HEK293T (cell line): ENCODE results near the gene KCNQ2.

Source experiments
- CTCF ChIA-PET: fragments of 350-600 bp; formaldehyde crosslinking; extraction: SDS; loops from one replicate; lab custom pipeline; 2021; ENCODE audit warnings: antibody characterized with exemption, inconsistent platforms; lab: Yijun Ruan, JAX
- POLR2A ChIA-PET: fragments of 350-600 bp; formaldehyde crosslinking; extraction: SDS; loops from one replicate; lab custom pipeline; 2020; ENCODE audit warnings: antibody characterized with exemption, inconsistent platforms; lab: Yijun Ruan, JAX
- DNase-seq: peaks from one replicate; pipeline ENCODE4 v3.0.0; 2012; ENCODE audit warnings: mixed read lengths; ENCODE audit errors: extremely low spot score
- ARNT ChIP-seq: fragments of 450-650 bp; IDR thresholded peaks from 2 replicates; pipeline ENCODE4 v1.6.1; 2017; ENCODE audit warnings: mild to moderate bottlenecking
- BHLHE40 ChIP-seq: fragments of 450-650 bp; IDR thresholded peaks from 2 replicates; pipeline ENCODE4 v1.6.1; 2016; ENCODE audit warnings: mild to moderate bottlenecking, moderate library complexity, borderline replicate concordance
- CTBP1 ChIP-seq: fragments of 450-650 bp; IDR thresholded peaks from 2 replicates; pipeline ENCODE4 v1.6.1; 2016; ENCODE audit warnings: borderline replicate concordance
- ELF4 ChIP-seq: fragments of 450-650 bp; IDR thresholded peaks from 2 replicates; pipeline ENCODE4 v1.6.1; 2017; ENCODE audit warnings: antibody characterized with exemption
- FOXA1 ChIP-seq: fragments of 450-650 bp; IDR thresholded peaks from 2 replicates; pipeline ENCODE4 v1.6.1; 2016; ENCODE audit warnings: mild to moderate bottlenecking
- FOXK2 ChIP-seq: fragments of 450-650 bp; IDR thresholded peaks from 2 replicates; pipeline ENCODE4 v1.6.1; 2016; ENCODE audit warnings: mild to moderate bottlenecking
- FOXM1 ChIP-seq: fragments of 450-650 bp; IDR thresholded peaks from 2 replicates; pipeline ENCODE4 v1.6.1; 2017; ENCODE audit warnings: mild to moderate bottlenecking, borderline replicate concordance
- HDGF ChIP-seq: fragments of 450-650 bp; IDR thresholded peaks from 2 replicates; pipeline ENCODE4 v1.6.1; 2017; ENCODE audit warnings: antibody characterized with exemption, borderline replicate concordance
- L3MBTL2 ChIP-seq: fragments of 450-650 bp; conservative IDR thresholded peaks from 2 replicates; pipeline ENCODE4 v1.6.1; 2016; ENCODE audit warnings: mild to moderate bottlenecking
- LEF1 ChIP-seq: fragments of 450-650 bp; IDR thresholded peaks from 2 replicates; pipeline ENCODE4 v1.6.1; 2017; ENCODE audit warnings: mild to moderate bottlenecking, borderline replicate concordance
- NFRKB ChIP-seq: fragments of 450-650 bp; IDR thresholded peaks from 2 replicates; pipeline ENCODE4 v1.6.1; 2016; ENCODE audit warnings: mild to moderate bottlenecking, moderate library complexity
- SP1 ChIP-seq: fragments of 450-650 bp; IDR thresholded peaks from 2 replicates; pipeline ENCODE4 v1.6.1; 2017
- SUZ12 ChIP-seq: fragments of 450-650 bp; IDR thresholded peaks from 2 replicates; pipeline ENCODE4 v1.6.1; 2016; ENCODE audit warnings: mild to moderate bottlenecking
- TARDBP ChIP-seq: fragments of 450-650 bp; IDR thresholded peaks from 2 replicates; pipeline ENCODE4 v1.6.1; 2016
- ZNF384 ChIP-seq: fragments of 450-650 bp; IDR thresholded peaks from 2 replicates; pipeline ENCODE4 v1.6.1; 2016
- TF ChIP-seq, protein P1 (sequence below): fragments of 450-650 bp; IDR thresholded peaks from 2 replicates; pipeline ENCODE4 v1.6.1; 2016

Gene KCNQ2

DNA sequence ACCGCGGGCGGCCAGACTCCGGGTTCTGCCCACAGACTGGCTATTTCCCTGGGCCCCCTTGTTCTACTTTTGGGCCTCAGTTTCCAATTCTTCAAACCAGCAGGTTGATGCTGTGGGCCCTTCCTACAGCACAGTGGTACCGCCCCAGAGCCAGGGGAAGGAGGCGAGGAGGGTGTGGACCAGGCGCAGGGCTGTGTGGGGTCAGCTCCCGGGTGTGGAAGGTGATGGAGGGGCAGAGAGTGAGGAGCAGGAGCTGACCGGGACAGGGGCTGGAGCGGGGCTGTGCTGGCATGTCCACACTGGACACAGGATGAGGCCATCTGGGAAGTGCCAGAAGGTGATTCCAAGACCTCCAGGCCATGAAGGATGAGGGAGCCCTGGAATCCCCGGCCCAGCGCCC is 76.2 kb downstream of the KCNQ2 start:
- no peak for DNase-seq
- no peak for TF ChIP-seq HDGF
- TF ChIP-seq SUZ12: no peak
- TF ChIP-seq CTBP1: no peak
- no peak for TF ChIP-seq TARDBP
- TF ChIP-seq LEF1: no peak
- TF ChIP-seq FOXA1: no peak
- no peak for TF ChIP-seq ZNF384
- TF ChIP-seq ARNT: no peak
- ChIA-PET CTCF (no interaction called here), POLR2A (no interaction called here)

DNA sequence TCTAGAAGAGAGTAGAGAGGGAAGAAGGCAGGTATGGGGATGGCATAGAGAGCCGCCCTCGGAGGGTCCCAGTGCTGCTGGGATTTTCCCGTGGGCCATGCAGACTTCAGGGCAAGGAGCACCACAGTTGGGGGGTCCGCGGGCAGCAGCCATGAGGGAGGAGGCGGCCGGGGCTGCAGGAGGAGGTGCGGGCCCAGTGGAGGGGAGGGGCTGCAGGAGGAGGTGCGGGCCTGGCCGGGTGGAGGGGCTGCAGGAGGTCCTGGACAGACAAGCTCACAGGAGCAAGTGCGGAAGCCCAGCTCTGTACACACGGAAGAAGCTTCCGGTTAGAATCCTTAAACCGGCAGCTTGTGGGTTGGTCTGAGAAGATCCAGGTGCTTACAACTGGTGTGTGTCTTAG is 76.7 kb downstream of the KCNQ2 start:
- POLR2A ChIA-PET: no interaction called here
- CTCF ChIA-PET: no interaction called here
- TF ChIP-seq ZNF384 (no peak), ELF4 (no peak), BHLHE40 (no peak), SP1 (no peak), LEF1 (no peak), FOXM1 (no peak), TARDBP (no peak), ARNT (no peak), SUZ12 (no peak), FOXK2 (no peak), NFRKB (no peak), CTBP1 (no peak), L3MBTL2 (no peak), HDGF (no peak), FOXA1 (no peak)
- TF ChIP-seq, protein P1, sequence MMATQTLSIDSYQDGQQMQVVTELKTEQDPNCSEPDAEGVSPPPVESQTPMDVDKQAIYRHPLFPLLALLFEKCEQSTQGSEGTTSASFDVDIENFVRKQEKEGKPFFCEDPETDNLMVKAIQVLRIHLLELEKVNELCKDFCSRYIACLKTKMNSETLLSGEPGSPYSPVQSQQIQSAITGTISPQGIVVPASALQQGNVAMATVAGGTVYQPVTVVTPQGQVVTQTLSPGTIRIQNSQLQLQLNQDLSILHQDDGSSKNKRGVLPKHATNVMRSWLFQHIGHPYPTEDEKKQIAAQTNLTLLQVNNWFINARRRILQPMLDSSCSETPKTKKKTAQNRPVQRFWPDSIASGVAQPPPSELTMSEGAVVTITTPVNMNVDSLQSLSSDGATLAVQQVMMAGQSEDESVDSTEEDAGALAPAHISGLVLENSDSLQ: no peak
- no peak for DNase-seq

- TF ChIP-seq HDGF (no peak), CTBP1 (no peak), FOXK2 (no peak), SUZ12 (no peak), TARDBP (no peak), FOXA1 (no peak), ARNT (no peak), BHLHE40 (no peak), LEF1 (no peak), ZNF384 (no peak), NFRKB (no peak), ELF4 (no peak), L3MBTL2 (no peak), FOXM1 (no peak), SP1 (no peak)
- TF ChIP-seq, protein P1: no peak
- no peak for DNase-seq
- ChIA-PET POLR2A (no interaction called here), CTCF (no interaction called here)
Observed at GRCh38 chr20:63394920-63395455, 77.5 kb downstream of the KCNQ2 start.

- no peak for DNase-seq
- POLR2A ChIA-PET: no interaction called here
- TF ChIP-seq FOXA1 (no peak), SUZ12 (no peak), SP1 (no peak), FOXK2 (no peak), LEF1 (no peak), L3MBTL2 (no peak), BHLHE40 (no peak), HDGF (no peak), ELF4 (no peak), FOXM1 (no peak), NFRKB (no peak), CTBP1 (no peak), ZNF384 (no peak), ARNT (no peak), TARDBP (no peak)
- TF ChIP-seq, protein P1: no peak
- CTCF ChIA-PET: interaction anchor here (2.0 kb wide), 1 partner anchor 12 kb away, joined by 5 read pairs; no protein-coding TSS in a partner anchor
Observed at GRCh38 chr20:63394069-63394919, 78.2 kb downstream of the KCNQ2 start.

GRCh38 chr20:63393566-63393965 is 78.9 kb downstream of the KCNQ2 start:
- ChIA-PET CTCF (interaction anchor here (2.0 kb wide), 1 partner anchor 12 kb away, joined by 5 read pairs; no protein-coding TSS in a partner anchor), POLR2A (no interaction called here)
- no peak for DNase-seq
- TF ChIP-seq FOXM1: no peak
- TF ChIP-seq SUZ12: no peak
- no peak for TF ChIP-seq NFRKB
- no peak for TF ChIP-seq BHLHE40
- TF ChIP-seq L3MBTL2: no peak
- no peak for TF ChIP-seq ZNF384
- TF ChIP-seq TARDBP: no peak
- TF ChIP-seq ELF4: no peak
- TF ChIP-seq SP1: no peak
- no peak for TF ChIP-seq CTBP1
- no peak for TF ChIP-seq LEF1
- TF ChIP-seq, protein P1: no peak
- no peak for TF ChIP-seq FOXA1
- TF ChIP-seq FOXK2: no peak
- no peak for TF ChIP-seq ARNT
- TF ChIP-seq HDGF: no peak
